Esophagus squamous epithelium (tissue), 5 donors: Measurements from ENCODE around the gene CTSH. TPM values are rescaled to one million over a fixed set of nuclear protein-coding genes. Genes with fewer than 3 reads are reported as not detected.

Experiments used
- DNase-seq: peaks from one replicate; lab custom pipeline; 2025; lab: John Stamatoyannopoulos, UW
- H3K27ac ChIP-seq, 4 donors: fragments of 200-600 bp; sonication (generic); one replicate each; pipeline ENCODE4 v1.5.1; 2016 to 2019; ENCODE audit warnings: mild to moderate bottlenecking in 1 of 4
- H3K27me3 ChIP-seq, 4 donors: fragments of 200-600 bp; sonication (generic); 1 replicate in 3 of 4; 2 replicates in 1 of 4; pipeline versions ENCODE4 v1.5.1 to v1.6.0; 2017 to 2021; ENCODE audit warnings: antibody characterized with exemption in 1 of 4
- H3K36me3 ChIP-seq, 3 donors: fragments of 200-600 bp; sonication (generic); one replicate each; pipeline ENCODE4 v1.5.1; 2016 to 2019
- H3K4me1 ChIP-seq, 3 donors: fragments of 200-600 bp; sonication (generic); one replicate each; pipeline ENCODE4 v1.5.1; 2017 to 2019
- H3K4me3 ChIP-seq, 4 donors: fragments of 200-600 bp; sonication (generic); 1 replicate in 3 of 4; 2 replicates in 1 of 4; pipeline ENCODE4 v1.5.1; 2016 to 2019; ENCODE audit warnings: mild to moderate bottlenecking in 2 of 4, moderate library complexity in 1 of 4
- H3K9me3 ChIP-seq, 3 donors: fragments of 200-600 bp; sonication (generic); one replicate each; pipeline ENCODE4 v1.5.1; 2016 to 2019
- CTCF ChIP-seq, 6 experiments: fragments of 450-650 bp in 4 of 6; fragments of 200-600 bp in 2 of 6; sonication (generic) in 2 of 6; IDR thresholded peaks; one replicate each; pipeline ENCODE4 v1.5.1; 2016 to 2019; ENCODE audit warnings: antibody characterized with exemption in 6 of 6, mild to moderate bottlenecking in 4 of 6, moderate library complexity in 4 of 6
- POLR2A ChIP-seq, 4 donors: fragments of 450-650 bp; IDR thresholded peaks; one replicate each; pipeline ENCODE4 v1.6.1; 2017; ENCODE audit warnings: antibody characterized with exemption in 4 of 4, mild to moderate bottlenecking in 4 of 4, moderate library complexity in 3 of 4
- WGBS, 2 donors: methylation state at CpG; one replicate each; pipeline ENCODE4 v1.1.5; 2018; 5-methylcytosine and 5-hydroxymethylcytosine counted together
- intact Hi-C: fragments of 100-400 bp; cut with DNase I; formaldehyde crosslinking; loops from one replicate; pipeline ENCODE4 v1.15.0; 2022
- total RNA-seq, 4 donors: library from RNA; depleted of rRNA; stranded (reverse); fragments of >200 nt; gene quantifications; one replicate each; pipeline ENCODE4 v1.1.0, GENCODE V29; 2016
- donor health status: DM: yes; HTN: yes; CAD: no.

CTSH gene
- total RNA-seq, 4 donors from 2014 or later: 19.7 to 115 (median 69.6) TPM

- H3K27ac ChIP-seq: peak overlapping the region; percentile 29 to 81 (median 67)
- intact Hi-C loops: no loop called here
- H3K36me3 ChIP-seq: peaks cover 0 to 60% (median 5%) of the 10 kb centered on the region in 3 donors
- no peak for DNase-seq
- TF ChIP-seq POLR2A (IDR thresholded peaks at IDR 0.05): no peak
- no peak for TF ChIP-seq CTCF (IDR thresholded peaks at IDR 0.05)
- 43 to 52% methylated on average over 9 to 12 of the region's 12 CpGs for WGBS, 2 donors
- H3K9me3 ChIP-seq: no peaks in the 10 kb centered on the region
- H3K4me3 ChIP-seq: no peak overlapping the region
- peaks cover 5 to 40% (median 35%) of the 10 kb centered on the region in 3 donors for H3K4me1 ChIP-seq
- no peaks in the 10 kb centered on the region for H3K27me3 ChIP-seq
These were observed 29.3 kb downstream of the CTSH start for GRCh38 chr15:78915341-78916087.

DNA sequence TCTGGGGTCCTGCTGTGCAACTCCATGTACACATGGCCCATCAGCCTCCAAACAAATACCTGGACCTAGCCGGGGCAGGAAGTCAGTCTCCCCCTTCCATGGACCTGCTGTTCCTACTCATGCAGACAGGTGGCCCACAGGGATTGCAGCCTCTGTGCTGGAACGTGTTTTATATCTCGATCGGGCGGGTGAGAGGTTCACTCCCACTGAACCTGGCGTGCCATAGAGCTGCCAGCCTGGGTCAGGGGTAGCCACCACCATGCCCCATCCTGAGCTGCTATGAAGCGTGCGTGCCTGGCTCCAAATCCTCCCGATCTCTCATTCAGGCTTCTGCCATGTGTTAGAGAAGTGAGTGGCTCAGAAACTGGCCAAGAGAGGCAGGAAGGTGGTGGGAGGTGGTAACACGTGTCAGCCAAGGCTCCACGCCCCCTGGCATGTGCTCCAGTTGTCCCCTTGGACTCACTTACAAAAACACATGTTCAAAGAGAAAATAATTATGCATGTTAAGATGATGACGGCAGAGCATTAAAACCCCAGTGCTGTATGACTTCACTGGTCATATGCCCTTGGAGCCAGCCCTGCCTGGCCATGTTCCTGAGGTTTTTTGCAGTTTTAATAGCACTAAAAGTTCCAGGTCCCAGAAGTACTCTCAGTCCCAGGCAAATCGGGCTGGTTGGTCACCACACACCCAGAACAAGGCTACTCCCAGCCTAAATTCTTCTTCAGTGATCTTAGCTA is 30.6 kb downstream of the CTSH start:
- DNase-seq: no peak
- H3K36me3 ChIP-seq: peaks cover 0 to 60% (median 5%) of the 10 kb centered on the region in 3 donors
- H3K4me1 ChIP-seq: peaks cover 5 to 40% (median 35%) of the 10 kb centered on the region in 3 donors
- H3K4me3 ChIP-seq: no peak overlapping the region
- TF ChIP-seq POLR2A (IDR thresholded peaks at IDR 0.05) (no peak), CTCF (IDR thresholded peaks at IDR 0.05) (peak in 5 of 6 experiments; percentile 49 to 79 (median 59))
- 39 to 53% methylated on average over 4 to 13 of the region's 13 CpGs for WGBS, 2 donors
- H3K27me3 ChIP-seq: no peaks in the 10 kb centered on the region
- no peaks in the 10 kb centered on the region for H3K9me3 ChIP-seq
- H3K27ac ChIP-seq: peak overlapping the region in 3 of 4 donors; percentile 59 to 75 (median 62)
- intact Hi-C loops: loop anchor here (5.0 kb wide), 1 partner anchor 68 kb away; no protein-coding TSS in a partner anchor

DNA sequence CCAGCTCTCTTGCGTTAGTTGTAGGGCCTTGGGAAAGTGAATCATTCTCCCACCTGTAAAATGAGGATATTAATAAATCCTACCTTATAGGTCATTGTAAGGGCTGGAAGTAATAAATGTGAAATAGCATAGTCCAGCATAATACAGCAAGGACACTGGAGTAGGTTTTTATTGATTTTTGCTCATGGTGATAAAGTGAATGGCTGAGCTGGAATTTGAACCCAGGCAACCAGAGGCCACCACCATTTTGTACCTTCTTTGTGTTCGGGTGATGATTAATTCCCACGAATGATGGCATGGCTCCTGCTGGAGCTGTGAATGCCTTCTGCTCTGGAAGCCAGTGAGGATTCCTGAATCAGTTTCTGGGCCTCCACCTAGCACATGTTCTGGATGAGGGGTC is 31.8 kb downstream of the CTSH start:
- intact Hi-C loops: loop anchor here (5.0 kb wide), 1 partner anchor 69 kb away; no protein-coding TSS in a partner anchor
- H3K4me1 ChIP-seq: peaks cover 5 to 40% (median 35%) of the 10 kb centered on the region in 3 donors
- H3K4me3 ChIP-seq: no peak overlapping the region
- H3K36me3 ChIP-seq: peaks cover 0 to 60% (median 5%) of the 10 kb centered on the region in 3 donors
- H3K27ac ChIP-seq: peak overlapping the region in 1 of 4 donors; percentile 30
- H3K27me3 ChIP-seq: no peaks in the 10 kb centered on the region
- 83 to 87% methylated on average over 3 of the region's 3 CpGs for WGBS, 2 donors
- no peak for TF ChIP-seq POLR2A (IDR thresholded peaks at IDR 0.05)
- no peak for TF ChIP-seq CTCF (IDR thresholded peaks at IDR 0.05)
- no peaks in the 10 kb centered on the region for H3K9me3 ChIP-seq
- no peak for DNase-seq

- H3K4me1 ChIP-seq: peaks cover 5 to 40% (median 34%) of the 10 kb centered on the region in 3 donors
- 82 to 85% methylated on average over 2 of the region's 2 CpGs for WGBS, 2 donors
- no peaks in the 10 kb centered on the region for H3K27me3 ChIP-seq
- no peaks in the 10 kb centered on the region for H3K9me3 ChIP-seq
- TF ChIP-seq POLR2A (IDR thresholded peaks at IDR 0.05): no peak
- TF ChIP-seq CTCF (IDR thresholded peaks at IDR 0.05): no peak
- DNase-seq: no peak
- no peak overlapping the region for H3K4me3 ChIP-seq
- intact Hi-C loops: loop anchor here (5.0 kb wide), 1 partner anchor 70 kb away; no protein-coding TSS in a partner anchor
- no peak overlapping the region for H3K27ac ChIP-seq
- peaks cover 0 to 63% (median 9%) of the 10 kb centered on the region in 3 donors for H3K36me3 ChIP-seq
These were observed 32.5 kb downstream of the CTSH start for GRCh38 chr15:78912316-78912715.
